K562 (cell line): ENCODE data around the gene JHY. TPM values are rescaled to one million over a fixed set of nuclear protein-coding genes. Genes with fewer than 3 reads are reported as not detected.

Experiments used
- ATAC-seq: fragments of 200-7000 bp; cut with Tn5 transposase; 3 replicates; pipeline ENCODE4 v1.9.1; 2020; ENCODE audit warnings: moderate library complexity
- BruUV-seq: library from RNA; stranded (reverse); fragments of 400-500 nt; replicated peaks from 2 replicates; lab custom pipeline; 2021; lab: Mats Ljungman, UMichigan
- CTCF ChIA-PET: fragments of 300-600 bp; formaldehyde crosslinking; extraction: SDS; loops from one replicate; lab custom pipeline; 2021; ENCODE audit warnings: low intra/inter-chr PET ratio; lab: Yijun Ruan, JAX
- POLR2A ChIA-PET: fragments of 300-600, 350-650 bp; sonication (Branson Sonifier 250); formaldehyde crosslinking; extraction: SDS; loops from one replicate; lab custom pipeline; 2021; ENCODE audit warnings: antibody characterized with exemption, inconsistent platforms; lab: Yijun Ruan, JAX
- DNase-seq, 4 experiments: peaks; one replicate each; pipeline versions ENCODE4 v3.0.0 to v3.0.0-alpha.2; 2011 to 2018; ENCODE audit warnings: low spot score in 3 of 4, mixed read lengths in 3 of 4; ENCODE audit errors: extremely low read depth in 1 of 4
- FAIRE-seq: peaks from 2 replicates; lab custom pipeline; 2011; peaks lifted over from hg19 to GRCh38; lab: Jason Lieb, UNC
- H2AFZ ChIP-seq: 2 replicates; pipeline ENCODE4 v1.6.0; 2011; ENCODE audit warnings: low read depth, low read length, control low read depth, inconsistent platforms
- H3K27ac ChIP-seq: fragments of 200-600 bp; 3 replicates; pipeline ENCODE4 v1.8.0; 2011; ENCODE audit warnings: low read depth, mild to moderate bottlenecking, control low read depth, inconsistent platforms, low read length, moderate library complexity, mixed read lengths; ENCODE audit errors: extremely low read depth
- H3K27me3 ChIP-seq, 2 experiments: fragments of 300-600 bp in 1 of 2; 2 replicates in 1 of 2; 3 replicates in 1 of 2; pipeline versions ENCODE4 v1.6.0 to v1.8.0; 2011; ENCODE audit warnings: inconsistent platforms in 2 of 2, low read length in 2 of 2, mild to moderate bottlenecking in 1 of 2, mixed read lengths in 1 of 2, moderate library complexity in 1 of 2; ENCODE audit not compliant: control insufficient read depth in 2 of 2, insufficient read depth in 2 of 2
- H3K36me3 ChIP-seq: fragments of 300-600 bp; 3 replicates; pipeline ENCODE4 v1.8.0; 2011; ENCODE audit warnings: mild to moderate bottlenecking, low read length, inconsistent platforms; ENCODE audit not compliant: control insufficient read depth, insufficient read depth
- H3K4me1 ChIP-seq, 2 experiments: fragments of 200-600 bp in 1 of 2; replicated peaks in 1 of 2; 2 replicates in 1 of 2; 3 replicates in 1 of 2; pipeline versions ENCODE4 v1.5.1 to v1.8.0; 2011; ENCODE audit warnings: inconsistent platforms in 2 of 2, low read length in 2 of 2, mild to moderate bottlenecking in 1 of 2, mixed read lengths in 1 of 2, moderate library complexity in 1 of 2; ENCODE audit not compliant: control insufficient read depth in 2 of 2, insufficient read depth in 2 of 2
- H3K4me2 ChIP-seq: 2 replicates; pipeline ENCODE4 v1.6.1; 2011; ENCODE audit warnings: low read length, control low read depth, inconsistent platforms, mixed read lengths; ENCODE audit not compliant: insufficient read depth
- H3K4me3 ChIP-seq: fragments of 200-600 bp; sonication (generic), shearing (Covaris generic); 2 replicates; pipeline ENCODE4 v1.5.1; 2016; ENCODE audit warnings: control low read depth, inconsistent platforms
- H3K79me2 ChIP-seq: fragments of 200-600 bp; 3 replicates; pipeline ENCODE4 v1.8.0; 2011; ENCODE audit warnings: low read length, inconsistent platforms; ENCODE audit not compliant: control insufficient read depth, insufficient read depth
- H3K9ac ChIP-seq, 2 experiments: 2 replicates each; pipeline versions ENCODE4 v1.6.0 to v1.6.1; 2011; ENCODE audit warnings: low read depth in 2 of 2, low read length in 2 of 2, control low read depth in 1 of 2, inconsistent platforms in 1 of 2, mild to moderate bottlenecking in 1 of 2, mixed read lengths in 1 of 2; ENCODE audit not compliant: insufficient read depth in 1 of 2
- H3K9me1 ChIP-seq: one replicate; pipeline ENCODE4 v1.6.0; 2011; ENCODE audit warnings: inconsistent platforms, mild to moderate bottlenecking, low read length, moderate library complexity; ENCODE audit not compliant: control insufficient read depth, insufficient read depth
- H3K9me3 ChIP-seq: replicated peaks from 2 replicates; pipeline ENCODE4 v1.5.1; 2011; ENCODE audit warnings: low read depth, low read length, inconsistent platforms; ENCODE audit not compliant: control insufficient read depth, insufficient read depth
- H4K20me1 ChIP-seq: replicated peaks from 2 replicates; pipeline ENCODE4 v1.6.1; 2011; ENCODE audit warnings: low read length, inconsistent platforms, mixed read lengths; ENCODE audit not compliant: control insufficient read depth, insufficient read depth
- CAMTA2 ChIP-seq: fragments of 250-450 bp; sonication (Bioruptor Pico); conservative IDR thresholded peaks from 2 replicates; pipeline ENCODE4 v1.5.1; 2022
- DDX20 ChIP-seq: fragments of 450-650 bp; IDR thresholded peaks from 2 replicates; pipeline ENCODE4 v1.6.1; 2016; ENCODE audit warnings: missing genetic modification characterization, low read depth, mild to moderate bottlenecking, missing compliant biosample characterization, moderate library complexity
- EHMT2 ChIP-seq: fragments of 450-650 bp; IDR thresholded peaks from 2 replicates; pipeline ENCODE4 v1.6.1; 2018; ENCODE audit warnings: antibody characterized with exemption
- HDAC6 ChIP-seq: IDR thresholded peaks from 2 replicates; pipeline ENCODE4 v1.6.1; 2012; ENCODE audit warnings: low read depth, mild to moderate bottlenecking, control low read depth, inconsistent platforms, low read length, moderate library complexity
- HEY1 ChIP-seq: fragments of 250-450 bp; sonication (Bioruptor Pico); IDR thresholded peaks from 2 replicates; pipeline ENCODE4 v1.5.0; 2020; ENCODE audit warnings: mild to moderate bottlenecking, moderate library complexity, borderline replicate concordance
- ILF3 ChIP-seq: fragments of 450-650 bp; IDR thresholded peaks from 2 replicates; pipeline ENCODE4 v1.6.1; 2018; ENCODE audit warnings: antibody characterized with exemption, mild to moderate bottlenecking, moderate library complexity, borderline replicate concordance
- JUND ChIP-seq, 2 experiments: IDR thresholded peaks; 2 replicates in 1 of 2; 3 replicates in 1 of 2; pipeline ENCODE4 v1.6.1; 2011; ENCODE audit warnings: borderline replicate concordance in 2 of 2, low read depth in 2 of 2, low read length in 2 of 2, improper control_type of control experiment in 1 of 2, missing biosample characterization in 1 of 2, missing genetic modification characterization in 1 of 2, missing genetic modification reagents in 1 of 2
- L3MBTL2 ChIP-seq: fragments of 450-650 bp; IDR thresholded peaks from 2 replicates; pipeline ENCODE4 v1.6.1; 2016; ENCODE audit warnings: mild to moderate bottlenecking, moderate library complexity
- LARP7 ChIP-seq: fragments of 450-650 bp; IDR thresholded peaks from 2 replicates; pipeline ENCODE4 v1.6.1; 2016
- MTA1 ChIP-seq: fragments of 450-650 bp; IDR thresholded peaks from 2 replicates; pipeline ENCODE4 v1.6.1; 2017; ENCODE audit warnings: borderline replicate concordance
- PRPF4 ChIP-seq: fragments of 200-400 bp; formaldehyde crosslinking; IDR thresholded peaks from one replicate; pipeline ENCODE4 v1.6.1; 2017; ENCODE audit warnings: low read length, low read depth, mild to moderate bottlenecking; ENCODE audit not compliant: insufficient read depth, poor library complexity, severe bottlenecking
- TCF3 ChIP-seq: sonication (generic); formaldehyde crosslinking; IDR thresholded peaks from 2 replicates; pipeline ENCODE4 v1.4.0; 2020; ENCODE audit warnings: mild to moderate bottlenecking, missing genetic modification reagents
- YY1 ChIP-seq, 3 experiments: IDR thresholded peaks; 2 replicates each; pipeline ENCODE4 v1.6.1; 2011; ENCODE audit warnings: low read length in 2 of 3, mild to moderate bottlenecking in 2 of 3, moderate library complexity in 2 of 3, borderline replicate concordance in 1 of 3, control low read depth in 1 of 3, low read depth in 1 of 3; ENCODE audit not compliant: insufficient read depth in 3 of 3, insufficient replicate concordance in 2 of 3, control insufficient read depth in 1 of 3, insufficient read length in 1 of 3; ENCODE audit errors: extremely low read depth in 1 of 3
- ZBED1 ChIP-seq: IDR thresholded peaks from 2 replicates; pipeline ENCODE4 v1.6.1; 2014
- ZNF212 ChIP-seq: fragments of 450-650 bp; formaldehyde crosslinking; IDR thresholded peaks from 2 replicates; pipeline ENCODE4 v1.4.0; 2020; ENCODE audit warnings: mild to moderate bottlenecking
- ZNF77 ChIP-seq: fragments of 250-450 bp; sonication (Bioruptor Pico); IDR thresholded peaks from 2 replicates; pipeline ENCODE4 v1.5.0; 2020
- WGBS: fragments of 100-300 bp; shearing (Covaris generic); methylation state at CpG from one replicate; pipeline ENCODE4 v1.1.6; 2016; ENCODE audit warnings: low coverage, mixed read lengths; ENCODE audit not compliant: insufficient coverage; ENCODE audit errors: missing lambda C conversion rate; 5-methylcytosine and 5-hydroxymethylcytosine counted together
- in situ Hi-C: fragments of 300-500 bp; cut with MboI; formaldehyde crosslinking; loops from 4 replicates; pipeline ENCODE4 v1.15.0; 2018; ENCODE audit warnings: inconsistent platforms, mixed read lengths
- intact Hi-C: fragments of 100-400 bp; cut with micrococcal nuclease; formaldehyde crosslinking; loops from 2 replicates; pipeline ENCODE4 v1.14.2; 2022
- polyA plus RNA-seq, 8 experiments: library from polyadenylated mRNA; depleted of rRNA in 4 of 8; stranded (reverse) in 5 of 8; unstranded in 3 of 8; fragments of >200 nt; fragmentation: Nextera tagmentation in 2 of 8; fragmentation: Illumina TruSeq in 1 of 8; extraction: Ambion mirVana in 2 of 8; extraction: Trizol in 1 of 8; gene quantifications; 2 replicates each; pipeline versions ENCODE4 v1.2.1 to v1.2.3, GENCODE V29; 2011 to 2014; ENCODE audit warnings: inconsistent platforms in 1 of 8, missing spikeins in 1 of 8
- total RNA-seq, 7 experiments: library from RNA; depleted of rRNA in 6 of 7; stranded (reverse); fragments of >200 nt in 6 of 7; fragmentation: Illumina TruSeq in 2 of 7; extraction: Trizol in 2 of 7; gene quantifications; 2 replicates each; pipeline versions ENCODE4 v1.2.1 to v1.2.3, GENCODE V29; 2011 to 2021; ENCODE audit warnings: low replicate concordance in 1 of 7
- TF ChIP-seq, protein P1 (sequence below): sonication (generic); IDR thresholded peaks from 2 replicates; pipeline ENCODE4 v1.6.1; 2016
- TF ChIP-seq, protein P2 (sequence below): IDR thresholded peaks from 2 replicates; pipeline ENCODE4 v1.6.1; 2011; ENCODE audit not compliant: insufficient read length; ENCODE audit errors: extremely low read depth
- TF ChIP-seq, protein P3 (sequence below), 2 experiments: fragments of 450-650 bp in 1 of 2; sonication (generic) in 1 of 2; formaldehyde crosslinking in 1 of 2; IDR thresholded peaks in 1 of 2; conservative IDR thresholded peaks in 1 of 2; 2 replicates each; pipeline versions ENCODE4 v1.6.1 to v1.8.1; 2016 to 2023; ENCODE audit warnings: mild to moderate bottlenecking in 2 of 2, moderate library complexity in 2 of 2, inconsistent platforms in 1 of 2, missing genetic modification reagents in 1 of 2
- TF ChIP-seq, protein P4 (sequence below): IDR thresholded peaks from 3 replicates; pipeline ENCODE4 v1.6.1; 2011; ENCODE audit warnings: borderline replicate concordance, mild to moderate bottlenecking; ENCODE audit not compliant: insufficient read length, insufficient read depth

JHY gene
- total and polyA plus RNA-seq, 9 of the 15 experiments (the other 6 are each of a cell fraction or from before 2014, with no cell fraction given), result not detected

DNA sequence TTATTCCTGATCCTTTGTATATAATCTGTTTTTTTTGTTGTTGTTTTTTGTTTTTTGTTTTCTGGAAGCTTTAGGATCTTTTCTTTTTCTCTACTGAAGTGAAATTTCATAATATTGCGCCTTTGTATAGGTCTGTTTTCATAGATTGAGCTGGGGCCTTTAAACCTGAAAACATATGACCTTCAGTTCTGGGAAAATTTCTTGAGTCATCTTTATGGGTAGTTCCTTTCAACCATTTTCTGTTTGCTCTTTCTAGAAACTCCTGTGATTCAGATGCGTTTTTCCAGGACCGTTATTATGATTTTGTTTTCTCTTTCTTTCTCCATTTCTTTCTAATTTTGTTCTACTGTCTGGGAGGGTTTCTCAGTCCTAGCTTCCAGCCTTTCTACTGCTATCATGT, 55.4 kb downstream of the JHY start:
- 0% methylated on average over 3 of the region's 3 CpGs for WGBS
- Histone ChIP-seq H3K4me2 (no peak overlapping the region), H3K4me3 (no peak overlapping the region), H3K27me3 (no peaks in the 10 kb centered on the region; a peak in 1 of 5 replicates), H3K79me2 (no peaks in the 10 kb centered on the region), H3K27ac (no peak overlapping the region), H3K9ac (no peak overlapping the region), H2AFZ (no peak overlapping the region), H3K4me1 (no peaks in the 10 kb centered on the region), H4K20me1 (no peaks in the 10 kb centered on the region), H3K36me3 (no peaks in the 10 kb centered on the region), H3K9me3 (no peaks in the 10 kb centered on the region), H3K9me1 (no peaks in the 10 kb centered on the region)
- BruUV-seq, result no TSS peak
- TF ChIP-seq PRPF4 (no peak), ZBED1 (no peak), YY1 (IDR thresholded peaks at IDR 0.05; ENCODE audit: borderline replicate concordance in 1 of 3, control insufficient read depth in 1 of 3, extremely low read depth in 1 of 3, insufficient read depth in 3 of 3, insufficient read length in 1 of 3, insufficient replicate concordance in 2 of 3, low read depth in 1 of 3, low read length in 2 of 3) (no peak), ZNF77 (CRISPR knock-in tag) (no peak), DDX20 (no peak), ILF3 (no peak), MTA1 (no peak), CAMTA2 (CRISPR knock-in tag) (no peak), LARP7 (no peak), EHMT2 (no peak), JUND (IDR thresholded peaks at IDR 0.05; ENCODE audit: borderline replicate concordance, low read depth, low read length) (no peak), JUND (tag; IDR thresholded peaks at IDR 0.05; ENCODE audit: borderline replicate concordance, low read depth, low read length) (no peak), L3MBTL2 (no peak), HEY1 (CRISPR knock-in tag) (no peak), ZNF212 (CRISPR knock-in tag) (no peak), TCF3 (CRISPR knock-in tag) (no peak), HDAC6 (no peak)
- TF ChIP-seq, protein P1, sequence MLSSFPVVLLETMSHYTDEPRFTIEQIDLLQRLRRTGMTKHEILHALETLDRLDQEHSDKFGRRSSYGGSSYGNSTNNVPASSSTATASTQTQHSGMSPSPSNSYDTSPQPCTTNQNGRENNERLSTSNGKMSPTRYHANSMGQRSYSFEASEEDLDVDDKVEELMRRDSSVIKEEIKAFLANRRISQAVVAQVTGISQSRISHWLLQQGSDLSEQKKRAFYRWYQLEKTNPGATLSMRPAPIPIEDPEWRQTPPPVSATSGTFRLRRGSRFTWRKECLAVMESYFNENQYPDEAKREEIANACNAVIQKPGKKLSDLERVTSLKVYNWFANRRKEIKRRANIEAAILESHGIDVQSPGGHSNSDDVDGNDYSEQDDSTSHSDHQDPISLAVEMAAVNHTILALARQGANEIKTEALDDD, result no peak
- TF ChIP-seq, protein P2, sequence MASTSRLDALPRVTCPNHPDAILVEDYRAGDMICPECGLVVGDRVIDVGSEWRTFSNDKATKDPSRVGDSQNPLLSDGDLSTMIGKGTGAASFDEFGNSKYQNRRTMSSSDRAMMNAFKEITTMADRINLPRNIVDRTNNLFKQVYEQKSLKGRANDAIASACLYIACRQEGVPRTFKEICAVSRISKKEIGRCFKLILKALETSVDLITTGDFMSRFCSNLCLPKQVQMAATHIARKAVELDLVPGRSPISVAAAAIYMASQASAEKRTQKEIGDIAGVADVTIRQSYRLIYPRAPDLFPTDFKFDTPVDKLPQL, result no peak
- TF ChIP-seq, protein P3, sequence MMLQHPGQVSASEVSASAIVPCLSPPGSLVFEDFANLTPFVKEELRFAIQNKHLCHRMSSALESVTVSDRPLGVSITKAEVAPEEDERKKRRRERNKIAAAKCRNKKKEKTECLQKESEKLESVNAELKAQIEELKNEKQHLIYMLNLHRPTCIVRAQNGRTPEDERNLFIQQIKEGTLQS (IDR thresholded peaks at IDR 0.05), result no peak
- TF ChIP-seq, protein P3 (CRISPR knock-in tag; conservative IDR thresholded peaks at IDR 0.05), result no peak
- TF ChIP-seq, protein P4, sequence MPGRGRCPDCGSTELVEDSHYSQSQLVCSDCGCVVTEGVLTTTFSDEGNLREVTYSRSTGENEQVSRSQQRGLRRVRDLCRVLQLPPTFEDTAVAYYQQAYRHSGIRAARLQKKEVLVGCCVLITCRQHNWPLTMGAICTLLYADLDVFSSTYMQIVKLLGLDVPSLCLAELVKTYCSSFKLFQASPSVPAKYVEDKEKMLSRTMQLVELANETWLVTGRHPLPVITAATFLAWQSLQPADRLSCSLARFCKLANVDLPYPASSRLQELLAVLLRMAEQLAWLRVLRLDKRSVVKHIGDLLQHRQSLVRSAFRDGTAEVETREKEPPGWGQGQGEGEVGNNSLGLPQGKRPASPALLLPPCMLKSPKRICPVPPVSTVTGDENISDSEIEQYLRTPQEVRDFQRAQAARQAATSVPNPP, result no peak
- ChIA-PET CTCF (no interaction called here), POLR2A (no interaction called here)
- in situ Hi-C loops (no loop called here), intact Hi-C loops (no loop called here)
- no peak for DNase-seq
- FAIRE-seq, result no peak
- ATAC-seq, result no peak
